ENCODE results near the gene NDFIP1.
"Not testable (repeated sequence)": the region's sequence is repeated elsewhere in the genome, so short reads cannot be mapped to it uniquely, and the experiment has no call there.

The NDFIP1 gene

GRCh38 chr5:142120247-142120935, 11.8 kb downstream of the NDFIP1 start:
- DNase-seq = no peak

- no peak for DNase-seq
Measured at GRCh38 chr5:142122121-142122520, 13.5 kb downstream of the NDFIP1 start.

GRCh38 chr5:142125378-142125777, 16.8 kb downstream of the NDFIP1 start:
- no peak for DNase-seq

GRCh38 chr5:142125963-142126362, 17.4 kb downstream of the NDFIP1 start:
- DNase-seq = no peak

- DNase-seq = no peak
Measured at GRCh38 chr5:142128675-142129208, 20.2 kb downstream of the NDFIP1 start.

- no peak for DNase-seq
Measured at GRCh38 chr5:142129446-142130066, 21.0 kb downstream of the NDFIP1 start.

GRCh38 chr5:142131394-142131793, 22.8 kb downstream of the NDFIP1 start:
- no peak for DNase-seq

- DNase-seq = no peak
Measured at GRCh38 chr5:142132916-142133315, 24.3 kb downstream of the NDFIP1 start.

- DNase-seq = no peak
Measured at GRCh38 chr5:142133330-142134206, 25.0 kb downstream of the NDFIP1 start.

- no peak for DNase-seq
Measured at GRCh38 chr5:142134331-142135010, 25.9 kb downstream of the NDFIP1 start.

- DNase-seq = no peak
Measured at GRCh38 chr5:142141463-142141862, 32.9 kb downstream of the NDFIP1 start.

- DNase-seq = peak; percentile 76
Measured at GRCh38 chr5:142143878-142144277, 35.3 kb downstream of the NDFIP1 start.

GRCh38 chr5:142145106-142145900, 36.7 kb downstream of the NDFIP1 start:
- DNase-seq = peak; percentile 87

GRCh38 chr5:142149363-142149762, 40.8 kb downstream of the NDFIP1 start:
- DNase-seq = no peak

- DNase-seq = no peak
Measured at GRCh38 chr5:142150431-142150830, 41.9 kb downstream of the NDFIP1 start.

- DNase-seq = peak; percentile 92
Measured at GRCh38 chr5:142151436-142152383, 43.1 kb downstream of the NDFIP1 start.

GRCh38 chr5:142152384-142152732, 43.8 kb downstream of the NDFIP1 start:
- DNase-seq = peak; percentile 43

GRCh38 chr5:142153674-142154448, 45.3 kb downstream of the NDFIP1 start:
- DNase-seq = no peak

- DNase-seq = not testable (repeated sequence)
Measured at GRCh38 chr5:142154449-142154841, 45.9 kb downstream of the NDFIP1 start.
